AML-193 (cell line): ENCODE measurements around the gene CASTOR2.
"Not testable (repeated sequence)": the region's sequence is repeated elsewhere in the genome, so short reads cannot be mapped to it uniquely, and the experiment has no call there.

Source experiments
- DNase-seq, 2 experiments: peaks; one replicate each; lab custom pipeline; 2025; lab: John Stamatoyannopoulos, UW

The CASTOR2 gene

DNA sequence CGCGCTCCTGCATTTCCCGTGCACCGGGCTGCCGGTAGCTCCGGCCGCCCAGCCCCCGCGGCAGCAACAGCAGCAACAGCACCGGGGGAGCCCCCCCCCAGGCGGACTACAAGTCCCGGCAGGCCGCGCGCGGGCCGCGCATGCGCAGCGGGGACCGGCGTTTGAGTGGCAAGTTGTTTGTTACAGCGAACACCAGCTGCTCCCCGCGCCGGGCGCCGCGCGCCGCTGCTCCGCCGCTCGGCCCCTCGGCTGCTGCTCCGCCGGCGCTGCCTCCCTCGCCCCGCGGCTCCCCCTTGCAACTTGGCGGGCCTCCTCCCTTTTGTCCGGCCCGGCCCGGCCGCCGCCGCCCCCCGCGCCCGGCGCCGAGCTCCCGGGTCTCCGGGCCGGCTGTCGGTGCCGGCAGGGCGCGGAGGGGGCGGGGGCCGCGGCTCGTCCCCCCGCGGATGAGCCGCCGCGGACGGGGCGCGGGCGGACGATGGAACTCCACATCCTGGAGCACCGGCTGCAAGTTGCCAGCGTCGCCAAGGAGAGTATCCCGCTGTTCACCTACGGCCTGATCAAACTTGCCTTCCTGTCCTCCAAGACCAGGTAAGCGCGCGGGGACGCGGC lies at the start of gene CASTOR2:
Gene CASTOR2 (plus strand): TSS at position 195 of the 609 bp plus-strand sequence. CDS start 281 bp downstream, at position 476.
- peak in 1 of 2 experiments; percentile 0 for DNase-seq

GRCh38 chr7:74922321-74922890 lies 42.1 kb upstream of the CASTOR2 start:
- DNase-seq = not testable (repeated sequence)

DNA sequence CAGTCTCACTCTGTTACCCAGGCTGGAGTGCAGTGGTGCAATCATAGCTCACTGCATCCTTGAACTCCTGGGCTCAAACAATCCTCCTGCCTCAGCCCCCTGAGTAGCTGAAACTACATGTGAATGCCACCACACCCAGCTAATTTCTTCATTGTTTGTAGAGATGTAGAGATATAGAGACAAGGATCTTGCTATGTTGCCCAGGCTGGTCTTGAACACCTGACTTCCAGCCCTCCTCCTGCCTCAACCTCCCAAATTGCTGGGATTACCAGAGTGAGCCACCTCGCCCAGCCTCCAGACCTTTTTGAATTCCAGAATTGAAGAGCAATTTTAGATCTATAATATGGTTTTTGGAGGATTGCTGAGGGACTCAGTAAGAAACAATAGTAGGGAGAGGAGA lies 40.9 kb upstream of the CASTOR2 start:
- DNase-seq = not testable (repeated sequence)

GRCh38 chr7:74926968-74927367 lies 37.5 kb upstream of the CASTOR2 start:
- DNase-seq = not testable (repeated sequence)

GRCh38 chr7:74931563-74932328 lies 32.8 kb upstream of the CASTOR2 start:
- DNase-seq = not testable (repeated sequence)

GRCh38 chr7:74939429-74939828 lies 25.1 kb upstream of the CASTOR2 start:
- DNase-seq = not testable (repeated sequence)

DNA sequence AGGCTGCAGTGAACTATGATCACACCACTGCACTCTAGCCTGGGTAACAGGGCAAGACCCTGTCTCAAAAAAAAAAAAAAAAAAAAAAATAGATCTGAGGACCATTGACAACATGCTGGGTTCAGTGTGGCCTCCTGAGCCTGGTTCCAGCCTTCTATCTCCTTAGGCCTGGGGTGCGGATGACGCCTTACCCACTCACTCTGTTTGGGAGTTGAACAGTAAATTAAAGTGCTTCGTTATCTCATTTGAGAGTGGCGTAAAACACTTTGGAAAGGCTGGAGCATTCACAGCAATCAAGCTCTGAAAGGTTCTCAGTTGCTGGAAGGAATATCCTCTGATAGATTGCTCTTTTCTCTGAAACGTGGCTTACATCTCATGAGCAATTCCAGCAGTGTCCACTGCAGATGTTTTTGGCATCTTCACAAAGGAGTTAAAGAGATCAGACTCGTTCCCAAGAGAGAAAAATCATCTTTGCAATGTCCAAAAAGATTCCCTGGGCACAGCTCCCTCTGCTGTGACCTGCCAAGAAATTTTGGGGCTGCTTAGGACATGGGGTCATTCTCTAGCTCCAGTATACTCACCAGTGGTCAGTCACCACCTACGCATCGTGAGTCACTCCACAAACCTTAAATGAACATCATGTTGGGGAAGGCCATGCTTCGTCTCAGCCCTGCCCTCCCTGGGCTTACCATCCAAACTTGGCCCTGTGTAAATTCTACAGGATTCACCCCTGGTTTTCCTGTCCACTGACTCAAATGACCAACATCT lies 23.0 kb upstream of the CASTOR2 start:
- not testable (repeated sequence) for DNase-seq

GRCh38 chr7:74943923-74944322 lies 20.6 kb upstream of the CASTOR2 start:
- DNase-seq = not testable (repeated sequence)

DNA sequence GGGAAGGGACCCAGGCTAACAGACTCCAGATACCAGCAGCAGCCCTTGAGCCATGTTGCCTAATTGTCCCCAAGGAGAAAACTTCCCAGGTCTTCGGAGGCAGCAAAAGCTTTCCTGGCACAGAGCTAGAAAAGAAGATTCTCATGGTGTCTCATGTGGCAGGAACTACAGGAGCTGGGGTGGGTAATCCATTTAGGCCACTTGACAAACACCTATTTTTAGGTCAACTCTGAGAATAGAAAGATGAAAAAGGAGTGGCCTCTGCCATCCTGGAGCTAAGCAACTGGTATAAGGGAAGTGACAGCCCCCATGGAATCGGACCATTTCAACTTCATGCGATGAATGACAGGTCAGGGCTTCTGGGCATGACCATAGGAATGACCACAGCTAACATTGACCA lies 16.8 kb upstream of the CASTOR2 start:
- not testable (repeated sequence) for DNase-seq

GRCh38 chr7:74953774-74954173 lies 10.7 kb upstream of the CASTOR2 start:
- DNase-seq = not testable (repeated sequence)

DNA sequence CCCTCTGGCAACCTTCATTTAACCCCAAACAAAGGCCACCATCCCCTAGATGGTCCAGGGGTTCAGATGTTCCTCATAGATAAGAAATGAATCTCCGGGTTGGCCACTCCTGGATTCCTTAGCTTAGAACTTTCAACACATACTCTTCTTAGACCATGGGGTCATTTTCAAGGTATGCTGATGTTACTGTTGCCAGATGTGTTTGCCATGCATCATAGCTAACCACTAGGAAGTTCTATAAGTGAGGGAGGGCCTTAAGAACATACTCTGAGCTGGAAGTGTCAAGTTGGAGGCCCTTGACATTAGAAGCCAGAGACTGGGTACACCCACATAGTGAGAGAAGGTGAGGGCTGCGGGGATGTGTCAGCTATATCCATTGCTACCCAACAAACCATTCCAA lies 6.2 kb upstream of the CASTOR2 start:
- not testable (repeated sequence) for DNase-seq

DNA sequence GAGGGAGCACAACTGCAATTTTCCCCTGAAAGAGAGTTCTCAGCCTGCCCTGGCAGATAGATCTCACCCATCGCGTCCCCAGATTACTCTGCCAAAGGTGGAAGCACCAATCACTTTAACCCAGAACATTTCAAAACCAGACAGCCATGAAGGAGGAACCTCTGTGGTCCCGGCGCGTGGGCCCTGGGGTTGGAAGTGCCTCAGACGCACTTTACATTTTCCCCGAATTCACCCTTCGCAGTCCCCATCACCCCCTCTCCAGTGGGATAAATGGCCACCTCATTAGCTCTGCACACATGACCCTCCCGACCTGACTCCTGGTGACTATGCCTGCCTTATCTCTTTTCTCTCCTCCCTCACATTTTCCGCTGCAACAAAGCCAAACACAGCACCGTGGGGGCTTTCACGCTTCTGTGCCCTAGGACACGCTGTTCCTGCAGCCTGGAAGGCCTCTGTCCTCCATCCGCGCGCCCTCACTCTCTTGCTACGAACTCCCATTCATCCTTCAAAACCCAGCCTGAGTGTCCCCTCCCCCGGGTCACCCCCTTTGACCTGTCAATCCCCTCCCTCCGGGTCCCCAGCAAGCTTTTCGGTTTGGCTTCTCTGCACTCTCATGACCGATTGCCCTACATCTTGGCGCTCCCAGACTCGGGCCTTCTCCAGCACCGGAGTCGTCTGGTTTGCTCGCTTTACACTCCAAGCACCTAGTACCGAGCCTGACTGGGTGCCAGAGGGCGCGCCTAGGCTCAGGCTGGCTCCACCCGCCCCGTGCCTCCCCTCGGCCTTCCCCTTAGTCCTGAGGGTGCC lies 598 bp upstream of the CASTOR2 start:
- not testable (repeated sequence) for DNase-seq

DNA sequence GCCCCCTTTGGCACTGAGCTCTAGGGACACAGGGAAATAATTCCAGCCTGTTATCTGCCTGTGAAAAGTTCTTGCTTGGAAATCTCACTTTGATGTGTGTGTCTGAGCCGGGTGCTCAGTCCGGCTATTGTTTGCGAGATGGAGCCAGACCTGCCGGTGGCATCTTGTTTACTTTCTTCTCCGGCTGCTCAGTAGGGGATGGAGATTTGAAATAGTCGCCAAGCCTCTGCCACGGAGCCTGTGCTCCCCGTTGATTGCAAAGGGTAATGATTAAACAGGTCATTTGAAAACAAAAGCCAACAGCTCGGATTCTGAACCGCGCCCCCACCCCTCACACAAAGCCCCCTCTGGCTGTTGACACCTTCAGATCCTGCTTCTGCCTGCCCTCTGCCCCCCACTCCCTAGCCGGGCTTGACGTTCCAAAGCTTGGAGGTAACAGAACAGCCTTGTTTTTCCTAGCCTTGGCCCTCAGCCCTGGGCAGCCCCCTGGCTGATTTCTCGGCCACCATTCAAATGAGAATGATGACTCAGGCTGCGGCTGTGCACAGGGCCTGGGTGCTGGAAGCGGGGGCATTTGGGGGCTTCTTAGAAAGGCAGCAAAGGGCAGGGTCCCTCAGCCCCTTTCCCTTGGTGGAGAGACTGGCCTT lies 1.8 kb downstream of the CASTOR2 start:
- DNase-seq = not testable (repeated sequence)

GRCh38 chr7:74966909-74967308 lies 2.4 kb downstream of the CASTOR2 start:
- not testable (repeated sequence) for DNase-seq

DNA sequence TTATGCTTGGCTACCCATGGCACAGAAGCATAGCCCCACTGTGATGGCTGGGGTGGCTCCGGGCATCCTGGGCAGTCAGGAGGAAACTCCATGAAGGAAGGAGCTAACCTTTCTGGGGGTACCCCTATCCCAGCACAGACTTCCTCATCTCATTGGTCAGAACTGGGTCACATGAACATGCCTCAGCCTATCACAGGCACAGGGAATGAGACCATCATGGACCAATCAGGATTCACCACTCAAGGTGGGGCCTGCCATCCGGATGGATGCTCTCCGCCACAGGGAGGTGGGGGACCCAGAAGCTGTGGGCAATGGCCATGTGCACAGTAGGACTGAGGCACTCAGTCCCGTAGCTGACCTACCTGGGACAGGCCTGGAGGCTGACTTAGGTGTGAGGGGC lies 6.9 kb downstream of the CASTOR2 start:
- DNase-seq = not testable (repeated sequence)

GRCh38 chr7:74972377-74972776 lies 7.9 kb downstream of the CASTOR2 start:
- DNase-seq = not testable (repeated sequence)

- not testable (repeated sequence) for DNase-seq
Observed at GRCh38 chr7:74975959-74976358, 11.5 kb downstream of the CASTOR2 start.

DNA sequence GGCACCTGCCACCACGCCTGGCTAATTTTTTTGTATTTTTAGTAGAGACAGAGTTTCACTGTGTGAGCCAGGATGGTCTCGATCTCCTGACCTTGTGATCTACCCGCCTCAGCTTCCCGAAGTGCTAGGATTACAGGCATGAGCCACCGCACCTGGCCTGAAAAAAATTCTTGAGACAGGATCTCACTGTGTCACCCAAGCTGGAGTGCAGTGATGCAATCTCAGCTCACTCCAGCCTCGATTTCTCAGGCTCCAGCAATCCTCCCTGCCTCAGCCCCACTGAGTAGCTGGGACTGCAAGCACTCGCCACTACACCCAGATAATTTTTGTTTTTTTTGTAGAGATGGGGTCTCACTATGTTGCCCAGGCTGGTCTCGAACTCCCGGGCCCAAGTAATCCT lies 13.0 kb downstream of the CASTOR2 start:
- DNase-seq = not testable (repeated sequence)

DNA sequence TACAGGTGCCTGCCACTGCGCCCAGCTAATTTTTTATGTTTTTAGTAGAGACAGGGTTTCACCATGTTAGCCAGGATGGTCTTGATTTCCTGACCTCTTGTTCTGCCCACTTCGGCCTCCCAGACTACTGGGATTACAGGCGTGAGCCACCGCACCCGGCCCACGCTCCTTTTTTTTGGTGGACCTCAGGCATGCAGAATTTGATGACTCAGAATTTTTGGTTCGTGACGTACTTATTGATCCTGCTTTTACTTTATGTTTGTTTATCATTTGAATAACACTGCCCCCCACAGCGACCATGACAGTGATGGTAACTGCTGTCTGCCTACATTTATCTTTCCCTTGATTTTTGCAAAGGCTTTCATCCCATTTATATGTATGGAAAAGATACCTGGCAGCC lies 23.9 kb downstream of the CASTOR2 start:
- not testable (repeated sequence) for DNase-seq

GRCh38 chr7:74993121-74993520 lies 28.6 kb downstream of the CASTOR2 start:
- DNase-seq = no peak
